ENCODE data around the gene AKAP7. TPM values are rescaled to one million over a fixed set of nuclear protein-coding genes. Genes with fewer than 3 reads are reported as not detected.
"Not testable (repeated sequence)": the region's sequence is repeated elsewhere in the genome, so short reads cannot be mapped to it uniquely, and the experiment has no call there.

AKAP7 gene
- total RNA-seq, 1 donor from 2014 or later = 6.3 TPM

DNA sequence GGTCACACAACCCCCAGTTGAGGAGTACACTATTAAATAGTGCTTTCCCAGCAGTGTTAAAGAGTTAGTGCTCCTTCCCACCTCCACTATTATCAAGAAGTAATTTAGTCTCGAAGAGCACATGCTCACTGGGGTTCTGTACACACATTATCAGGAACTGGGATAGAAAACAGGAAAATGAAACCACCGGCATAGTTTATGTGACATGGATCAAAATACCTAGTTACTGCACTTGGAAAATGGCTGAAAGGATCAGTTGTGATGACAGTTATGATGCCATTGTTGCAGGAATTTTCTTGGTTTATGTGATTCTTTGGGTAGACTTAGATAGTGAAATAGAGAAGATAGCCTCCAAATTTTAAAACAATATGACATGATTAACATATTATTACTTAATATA, 152.9 kb downstream of the AKAP7 start:
- intact Hi-C loops (cut with micrococcal nuclease) = no loop called here

DNA sequence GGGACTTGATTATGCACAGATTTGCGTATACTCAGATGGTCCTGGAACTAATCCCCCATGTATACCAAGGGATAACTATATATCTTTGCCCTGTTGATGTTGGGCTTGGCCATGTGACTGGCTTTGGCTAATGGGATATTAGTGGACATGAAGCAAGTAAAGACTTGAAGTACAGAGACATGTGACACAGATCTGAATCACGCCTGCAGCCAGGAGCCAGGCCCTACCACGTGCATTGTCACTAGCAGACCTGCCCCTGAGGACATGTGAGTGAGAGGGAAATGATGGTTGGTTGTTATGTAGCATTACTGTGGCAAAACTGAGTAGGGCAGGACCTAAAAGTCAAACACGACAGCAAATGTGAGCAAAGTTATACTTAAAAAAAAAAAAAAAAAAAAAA, 155.7 kb downstream of the AKAP7 start:
- intact Hi-C loops (cut with micrococcal nuclease) = no loop called here

GRCh38 chr6:131292145-131292938, 157.1 kb downstream of the AKAP7 start:
- intact Hi-C loops (cut with micrococcal nuclease) = no loop called here

GRCh38 chr6:131293472-131293911, 158.2 kb downstream of the AKAP7 start:
- intact Hi-C loops (cut with micrococcal nuclease) = no loop called here

DNA sequence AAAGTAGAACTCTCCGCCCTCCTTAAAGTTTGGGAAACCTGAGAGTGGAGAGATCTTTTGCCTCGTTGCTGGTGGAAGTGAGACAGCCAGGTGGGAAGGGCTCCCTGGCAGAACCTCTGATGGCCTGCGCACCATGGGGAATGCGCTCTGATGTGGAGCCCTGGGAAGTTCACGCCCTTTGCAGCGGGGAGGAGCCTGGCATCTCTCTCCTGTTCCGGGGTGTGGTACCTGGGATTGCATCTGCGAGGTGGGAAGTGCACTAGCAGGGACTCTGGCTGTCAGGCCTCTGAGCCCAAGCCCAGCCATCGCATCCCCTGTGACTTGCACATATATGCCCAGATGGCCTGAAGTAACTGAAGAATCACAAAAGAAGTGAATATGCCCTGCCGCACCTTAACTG, 159.8 kb downstream of the AKAP7 start:
- intact Hi-C loops (cut with micrococcal nuclease) = no loop called here

DNA sequence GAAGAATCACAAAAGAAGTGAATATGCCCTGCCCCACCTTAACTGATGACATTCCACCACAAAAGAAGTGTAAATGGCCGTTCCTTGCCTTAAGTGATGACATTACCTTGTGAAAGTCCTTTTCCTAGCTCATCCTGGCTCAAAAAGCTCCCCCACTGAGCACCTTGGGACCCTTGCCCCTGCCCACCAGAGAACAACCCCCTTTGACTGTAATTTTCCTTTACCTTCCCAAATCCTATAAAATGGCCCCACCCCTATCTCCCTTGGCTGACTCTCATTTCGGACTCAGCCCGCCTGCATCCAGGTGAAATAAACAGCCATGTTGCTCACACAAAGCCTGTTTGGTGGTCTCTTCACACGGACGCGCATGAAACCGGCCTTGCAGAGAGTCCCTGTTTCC, 165.6 kb downstream of the AKAP7 start:
- intact Hi-C loops (cut with micrococcal nuclease) = not testable (repeated sequence)

GRCh38 chr6:131303338-131303930, 168.2 kb downstream of the AKAP7 start:
- intact Hi-C loops (cut with micrococcal nuclease) = no loop called here

DNA sequence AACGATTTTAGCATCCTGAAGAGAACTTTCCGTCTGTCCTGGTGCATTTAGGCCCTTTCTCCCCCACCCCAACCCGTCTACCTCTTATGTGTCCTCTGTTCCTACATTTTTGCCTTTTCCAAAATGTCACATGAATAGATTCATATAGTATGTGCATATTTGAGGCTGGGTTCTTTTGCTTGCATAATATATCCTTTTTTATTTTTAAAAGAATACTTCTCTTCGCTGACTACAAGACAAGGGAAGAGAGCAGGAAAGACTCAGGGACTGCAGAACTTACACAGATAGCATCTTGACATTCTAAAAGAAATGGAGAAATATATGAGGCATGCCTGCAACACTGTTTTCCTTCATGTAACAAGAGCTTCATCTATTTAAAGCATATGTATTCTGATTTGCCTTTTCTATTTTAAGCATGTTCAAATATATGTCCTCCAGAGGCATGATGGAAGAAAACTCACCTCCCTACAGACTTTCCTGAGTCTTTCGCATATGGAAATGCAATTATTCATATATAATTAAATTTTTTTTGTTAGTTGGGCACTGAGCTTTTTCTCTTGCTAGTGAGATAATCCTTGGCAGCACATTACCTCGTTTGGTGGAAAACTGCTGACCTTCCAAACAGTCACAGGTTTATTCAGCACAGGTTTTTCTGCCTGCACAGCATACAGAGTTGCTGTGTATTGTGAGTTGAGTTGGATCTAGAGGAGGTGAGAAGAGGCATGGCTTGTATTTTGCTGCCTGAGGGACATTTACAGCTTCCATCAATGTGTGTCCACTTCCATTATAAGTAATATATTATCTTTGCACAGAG, 170.0 kb downstream of the AKAP7 start:
- intact Hi-C loops (cut with micrococcal nuclease) = no loop called here

DNA sequence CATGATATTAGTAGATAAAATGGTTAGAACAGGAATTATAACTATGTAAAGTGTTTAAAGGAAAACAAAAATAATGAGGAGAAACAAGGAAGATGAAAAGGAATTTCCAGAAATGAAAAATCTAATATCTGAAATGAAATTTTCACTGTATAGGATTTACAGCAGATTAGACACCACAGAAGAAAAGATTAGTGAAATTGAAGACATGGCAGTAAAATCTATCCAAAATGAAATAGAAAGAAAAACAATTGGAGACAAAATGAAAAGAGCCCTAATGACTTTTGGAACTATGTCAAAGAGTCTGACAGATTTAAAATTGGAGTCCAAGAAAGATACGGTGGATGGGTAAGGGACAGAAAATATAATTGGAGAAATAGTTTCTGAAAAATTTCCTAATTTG, 174.2 kb downstream of the AKAP7 start:
- intact Hi-C loops (cut with micrococcal nuclease) = no loop called here

GRCh38 chr6:131314838-131315237, 179.6 kb downstream of the AKAP7 start:
- intact Hi-C loops (cut with micrococcal nuclease) = no loop called here

GRCh38 chr6:131316654-131317053, 181.4 kb downstream of the AKAP7 start:
- intact Hi-C loops (cut with micrococcal nuclease) = no loop called here

DNA sequence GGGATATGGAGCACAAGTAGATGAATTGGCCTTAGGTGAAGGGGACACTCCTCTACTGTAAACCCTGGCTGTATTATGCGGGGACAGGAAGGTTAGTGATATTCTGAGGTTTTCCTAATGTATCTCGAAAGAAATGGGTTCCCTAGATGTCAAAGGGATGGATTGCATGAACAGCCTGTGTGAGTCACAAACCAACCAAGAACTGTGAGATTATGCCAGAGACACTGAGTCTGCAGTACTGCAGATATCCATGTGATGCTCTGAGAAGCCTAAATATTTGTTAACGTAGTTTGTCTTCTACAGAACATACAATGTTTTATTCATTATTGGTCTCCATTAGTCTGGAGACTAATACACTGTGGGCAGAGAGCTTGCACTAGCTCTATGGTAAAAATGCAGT, 182.2 kb downstream of the AKAP7 start:
- intact Hi-C loops (cut with micrococcal nuclease) = no loop called here

- intact Hi-C loops (cut with micrococcal nuclease) = no loop called here
These were observed 186.3 kb downstream of the AKAP7 start for GRCh38 chr6:131321589-131321988.

DNA sequence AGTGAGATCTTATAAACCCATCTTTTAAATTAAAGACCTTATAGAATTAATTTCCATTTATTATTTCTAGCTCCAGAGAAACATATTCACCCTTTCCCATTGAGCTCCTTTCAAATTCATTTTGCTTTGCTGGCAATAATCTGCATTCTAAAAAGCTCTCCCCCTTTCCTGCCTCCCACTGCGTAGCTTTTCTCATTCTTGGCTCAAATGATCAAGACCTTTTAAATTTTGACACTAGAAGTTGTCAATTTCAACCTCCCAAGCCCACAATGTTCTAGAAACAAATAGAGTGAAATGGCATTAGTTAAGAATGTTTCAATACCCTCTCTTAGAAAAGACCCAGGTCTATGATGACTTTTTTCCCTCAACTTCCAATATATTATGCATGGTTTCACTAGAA, 186.9 kb downstream of the AKAP7 start:
- intact Hi-C loops (cut with micrococcal nuclease) = no loop called here

DNA sequence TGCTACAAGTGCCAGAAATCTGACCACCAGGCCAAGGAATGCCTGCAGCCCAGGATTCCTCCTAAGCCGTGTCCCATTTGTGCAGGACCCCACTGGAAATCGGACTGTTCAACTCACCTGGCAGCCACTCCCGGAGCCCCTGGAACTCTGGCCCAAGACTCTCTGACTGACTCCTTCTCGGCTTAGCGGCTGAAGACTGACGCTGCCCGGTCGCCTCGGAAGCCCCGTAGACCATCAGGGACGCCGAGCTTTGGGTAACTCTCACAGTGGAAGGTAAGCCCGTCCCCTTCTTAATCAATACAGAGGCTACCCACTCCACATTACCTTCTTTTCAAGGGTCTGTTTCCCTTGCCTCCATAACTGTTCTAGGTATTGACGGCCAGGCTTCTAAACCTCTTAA, 190.4 kb downstream of the AKAP7 start:
- intact Hi-C loops (cut with micrococcal nuclease) = not testable (repeated sequence)

DNA sequence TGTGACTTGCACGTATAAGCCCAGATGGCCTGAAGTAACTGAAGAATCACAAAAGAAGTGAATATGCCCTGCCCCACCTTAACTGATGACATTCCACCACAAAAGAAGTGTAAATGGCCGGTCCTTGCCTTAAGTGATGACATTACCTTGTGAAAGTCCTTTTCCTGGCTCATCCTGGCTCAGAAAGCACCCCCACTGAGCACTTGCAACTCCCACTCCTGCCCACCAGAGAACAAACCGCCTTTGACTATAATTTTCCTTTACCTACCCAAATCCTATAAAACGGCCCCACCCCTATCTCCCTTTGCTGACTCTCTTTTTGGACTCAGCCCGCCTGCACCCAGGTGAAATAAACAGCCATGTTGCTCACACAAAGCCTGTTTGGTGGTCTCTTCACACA, 193.5 kb downstream of the AKAP7 start:
- intact Hi-C loops (cut with micrococcal nuclease) = not testable (repeated sequence)

DNA sequence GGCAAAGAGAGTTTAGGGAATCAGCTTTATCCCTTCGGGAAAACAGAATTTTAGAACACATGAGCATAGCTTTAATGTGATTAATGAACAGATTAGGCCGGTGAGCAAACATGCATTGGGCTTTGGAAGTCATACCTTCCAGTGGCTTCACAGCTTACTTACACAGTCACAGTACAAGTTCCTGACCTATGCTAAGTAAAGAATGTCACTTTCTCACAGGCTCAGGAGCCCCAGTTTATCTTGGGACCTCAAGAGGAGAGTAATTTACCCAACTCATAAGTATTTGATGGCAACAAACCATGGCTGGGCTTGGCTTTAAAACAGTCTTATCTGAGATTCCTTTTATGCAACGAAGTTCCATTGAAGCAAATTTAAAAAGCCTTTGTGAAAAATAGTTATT, 195.9 kb downstream of the AKAP7 start:
- intact Hi-C loops (cut with micrococcal nuclease) = no loop called here

DNA sequence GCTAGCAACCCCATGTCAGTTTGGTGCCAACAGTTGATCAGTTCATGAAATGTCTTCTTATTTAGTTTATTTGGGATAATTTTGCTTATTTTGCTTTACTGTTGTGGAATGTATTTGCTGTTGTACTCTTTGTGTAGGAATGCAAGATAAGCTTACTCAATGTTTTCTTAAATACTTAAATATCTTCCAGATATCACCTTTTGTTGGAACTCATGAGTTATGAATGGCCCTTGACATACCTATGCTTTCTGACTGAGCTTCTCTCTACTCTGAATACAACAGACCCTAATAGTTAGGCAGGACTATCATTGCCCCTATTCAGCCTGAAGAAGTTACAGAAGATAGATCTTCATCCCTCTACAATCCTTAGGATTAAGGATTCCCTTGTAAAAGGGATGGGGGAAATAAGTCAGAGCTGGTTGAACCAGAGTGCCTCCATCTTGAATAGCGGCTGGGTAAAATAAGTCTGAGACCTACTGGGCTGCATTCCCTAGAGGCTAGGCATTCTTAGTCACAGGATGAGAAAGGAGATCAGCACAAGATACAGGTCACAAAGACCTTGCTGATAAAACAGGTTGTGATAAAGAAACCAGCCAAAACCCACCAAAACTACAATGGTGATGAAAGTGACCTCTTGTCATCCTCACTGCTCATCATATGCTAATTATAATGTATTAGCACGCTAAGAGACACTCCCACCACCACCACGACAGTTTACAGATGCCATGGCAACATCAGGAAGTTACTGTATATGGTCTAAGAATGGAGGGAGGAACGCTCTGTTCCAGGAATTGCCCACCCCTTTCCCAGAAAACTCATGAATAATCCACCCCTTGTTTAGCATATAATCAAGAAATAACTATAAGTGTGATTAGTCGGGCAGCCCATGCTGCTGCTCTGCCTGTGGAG, 196.9 kb downstream of the AKAP7 start:
- intact Hi-C loops (cut with micrococcal nuclease) = no loop called here

All from T-helper 1 cell treated with Interleukin-12 subunit alpha and Interleukin-12 subunit beta and Interleukin-4 antibody, amounts not matched to agents 30 ng/mL and 1 ng/mL, for 36 hours (primary cell).